ENCODE results near the gene RBM19.

RBM19 gene

GRCh38 chr12:113850309-113851056 is 115.6 kb downstream of the RBM19 start:
- no peak for DNase-seq

GRCh38 chr12:113847856-113848255 is 118.3 kb downstream of the RBM19 start:
- no peak for DNase-seq

GRCh38 chr12:113846883-113847755 is 119.0 kb downstream of the RBM19 start:
- no peak for DNase-seq

- DNase-seq = peak; percentile 16
These were observed 120.0 kb downstream of the RBM19 start for GRCh38 chr12:113845900-113846674.

- DNase-seq = peak; percentile 95
These were observed 121.5 kb downstream of the RBM19 start for GRCh38 chr12:113844495-113845210.

- DNase-seq = no peak
These were observed 123.4 kb downstream of the RBM19 start for GRCh38 chr12:113842699-113843098.

GRCh38 chr12:113841786-113842185 is 124.3 kb downstream of the RBM19 start:
- DNase-seq = no peak

GRCh38 chr12:113840401-113841042 is 125.6 kb downstream of the RBM19 start:
- DNase-seq = no peak

GRCh38 chr12:113838896-113839295 is 127.2 kb downstream of the RBM19 start:
- no peak for DNase-seq

GRCh38 chr12:113837528-113838296 is 128.4 kb downstream of the RBM19 start:
- no peak for DNase-seq

- DNase-seq = no peak
These were observed 129.0 kb downstream of the RBM19 start for GRCh38 chr12:113837084-113837483.

GRCh38 chr12:113835896-113836295 is 130.2 kb downstream of the RBM19 start:
- no peak for DNase-seq

- no peak for DNase-seq
These were observed 130.7 kb downstream of the RBM19 start for GRCh38 chr12:113835433-113835832.

GRCh38 chr12:113833422-113833821 is 132.7 kb downstream of the RBM19 start:
- no peak for DNase-seq

- peak; percentile 33 for DNase-seq
These were observed 134.6 kb downstream of the RBM19 start for GRCh38 chr12:113831476-113831875.

GRCh38 chr12:113831016-113831415 is 135.1 kb downstream of the RBM19 start:
- no peak for DNase-seq

- no peak for DNase-seq
These were observed 136.9 kb downstream of the RBM19 start for GRCh38 chr12:113829212-113829611.

- DNase-seq = no peak
These were observed 138.5 kb downstream of the RBM19 start for GRCh38 chr12:113827539-113828114.

GRCh38 chr12:113826805-113827538 is 139.2 kb downstream of the RBM19 start:
- no peak for DNase-seq

GRCh38 chr12:113825705-113826104 is 140.4 kb downstream of the RBM19 start:
- DNase-seq = peak; percentile 79
